CD4-positive, alpha-beta T cell (primary cell): Measurements from ENCODE around the gene MLIP. TPM values are rescaled to one million over a fixed set of nuclear protein-coding genes. Genes with fewer than 3 reads are reported as not detected.

Experiments
- ATAC-seq: fragments of 200-7000 bp; cut with Tn5 transposase; one replicate; pipeline ENCODE4 v1.10.0; 2022; ENCODE audit warnings: mild to moderate bottlenecking; ENCODE audit not compliant: poor library complexity
- CTCF ChIA-PET: fragments of 350-600 bp; sonication (Branson Sonifier 250); formaldehyde crosslinking; loops from one replicate; lab custom pipeline; 2021; ENCODE audit warnings: antibody characterized with exemption, inconsistent platforms; lab: Charles Lee
- POLR2A ChIA-PET: fragments of 350-600 bp; sonication (Branson Sonifier 250); formaldehyde crosslinking; loops from one replicate; lab custom pipeline; 2021; ENCODE audit warnings: antibody characterized with exemption, inconsistent platforms; lab: Charles Lee
- DNase-seq, 14 experiments: peaks; one replicate each; pipeline ENCODE4 v3.0.0-alpha.2; 2013 to 2020; ENCODE audit warnings: mixed read lengths in 2 of 14
- H3K27ac ChIP-seq, 2 donors: one replicate each; pipeline versions ENCODE4 v1.5.1 to v1.7.0; 2013; ENCODE audit warnings: low read length in 2 of 2, low read depth in 1 of 2, mild to moderate bottlenecking in 1 of 2
- H3K27me3 ChIP-seq, 2 experiments: 1 replicate in 1 of 2; 2 replicates in 1 of 2; pipeline versions ENCODE4 v1.6.1 to v1.7.0; 2013; ENCODE audit warnings: low read length in 2 of 2, control low read depth in 1 of 2, mild to moderate bottlenecking in 1 of 2, moderate library complexity in 1 of 2; ENCODE audit not compliant: insufficient read depth in 2 of 2, control insufficient read depth in 1 of 2
- H3K36me3 ChIP-seq: one replicate; pipeline ENCODE4 v1.6.1; 2013; ENCODE audit warnings: low read length, control low read depth; ENCODE audit not compliant: insufficient read depth
- H3K4me1 ChIP-seq: one replicate; pipeline ENCODE4 v1.6.1; 2013; ENCODE audit warnings: low read length, control low read depth; ENCODE audit not compliant: insufficient read depth
- H3K4me3 ChIP-seq: one replicate; pipeline ENCODE4 v1.5.1; 2013; ENCODE audit warnings: mild to moderate bottlenecking, low read length, moderate library complexity
- H3K9me3 ChIP-seq, 2 experiments: 1 replicate in 1 of 2; 2 replicates in 1 of 2; pipeline versions ENCODE4 v1.6.1 to v1.7.0; 2013; ENCODE audit warnings: low read length in 2 of 2, mild to moderate bottlenecking in 2 of 2, control low read depth in 1 of 2, moderate library complexity in 1 of 2; ENCODE audit not compliant: control insufficient read depth in 1 of 2, insufficient read depth in 1 of 2
- H3K27ac Mint-ChIP-seq: one replicate; pipeline ENCODE4 v1.8.0; 2020; ENCODE audit warnings: mixed read lengths
- H3K27me3 Mint-ChIP-seq: one replicate; pipeline ENCODE4 v1.8.0; 2021; ENCODE audit warnings: mixed read lengths
- H3K36me3 Mint-ChIP-seq: one replicate; pipeline ENCODE4 v1.8.0; 2021; ENCODE audit warnings: low read depth, mixed read lengths
- H3K4me1 Mint-ChIP-seq: one replicate; pipeline ENCODE4 v1.8.0; 2021; ENCODE audit warnings: low read depth, mixed read lengths
- H3K4me3 Mint-ChIP-seq: one replicate; pipeline ENCODE4 v1.8.0; 2020; ENCODE audit warnings: mild to moderate bottlenecking, mixed read lengths
- H3K9me3 Mint-ChIP-seq: one replicate; pipeline ENCODE4 v1.8.0; 2020; ENCODE audit warnings: mixed read lengths
- intact Hi-C, 2 experiments: fragments of 100-400 bp; cut with DNase I in 1 of 2; cut with micrococcal nuclease in 1 of 2; formaldehyde crosslinking; loops; one replicate each; pipeline versions ENCODE4 v1.15.1 to v1.9.0; 2023 to 2025; cut with DNase I, micrococcal nuclease
- total RNA-seq, 174 experiments: library from RNA in 2 of 174; stranded (reverse) in 2 of 174; gene quantifications; one replicate each; pipeline ENCODE4 v1.2.3 and lab custom pipeline; 2021 to 2026
- TF ChIP-seq, protein P1 (sequence below): fragments of 200-600 bp; IDR thresholded peaks from one replicate; pipeline ENCODE4 v1.8.0; 2022; ENCODE audit warnings: antibody characterized with exemption, mild to moderate bottlenecking

MLIP gene
- total RNA-seq, 2 experiments from 2014 or later = not detected

DNA sequence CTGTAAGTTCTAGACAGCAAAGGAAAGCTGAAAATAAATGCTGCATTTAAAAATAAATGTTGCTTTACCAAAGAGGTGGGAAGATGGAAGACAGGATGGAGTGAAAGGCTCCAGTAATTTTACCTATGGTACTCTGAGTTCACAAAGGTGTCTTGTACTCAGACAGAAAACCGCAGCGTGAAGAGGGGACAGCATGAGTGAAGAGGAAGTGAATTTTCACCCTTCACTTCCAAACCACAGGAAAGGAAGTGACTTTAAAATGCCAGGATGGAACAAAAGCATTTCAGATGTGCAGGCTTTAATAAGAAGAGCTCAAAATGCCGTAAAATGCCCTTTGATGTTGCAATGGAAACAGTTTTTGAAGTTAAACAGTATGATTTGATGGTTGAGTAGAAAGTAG is 105.8 kb downstream of the MLIP start:
- Histone ChIP-seq H3K9me3 (no peaks in the 10 kb centered on the region), H3K27ac (no peak overlapping the region), H3K4me1 (no peaks in the 10 kb centered on the region), H3K4me3 (no peak overlapping the region), H3K36me3 (no peaks in the 10 kb centered on the region), H3K27me3 (no peaks in the 10 kb centered on the region)
- H3K27ac Mint-ChIP-seq = no peak overlapping the region
- CTCF ChIA-PET = no interaction called here
- no peaks in the 10 kb centered on the region for H3K27me3 Mint-ChIP-seq
- peaks cover 2% of the 10 kb centered on the region for H3K9me3 Mint-ChIP-seq
- no peaks in the 10 kb centered on the region for H3K4me1 Mint-ChIP-seq
- ATAC-seq (no peak), DNase-seq (no peak)
- POLR2A ChIA-PET = no interaction called here
- no peak overlapping the region for H3K4me3 Mint-ChIP-seq
- intact Hi-C loops = no loop called here
- no peaks in the 10 kb centered on the region for H3K36me3 Mint-ChIP-seq
- TF ChIP-seq, protein P1, sequence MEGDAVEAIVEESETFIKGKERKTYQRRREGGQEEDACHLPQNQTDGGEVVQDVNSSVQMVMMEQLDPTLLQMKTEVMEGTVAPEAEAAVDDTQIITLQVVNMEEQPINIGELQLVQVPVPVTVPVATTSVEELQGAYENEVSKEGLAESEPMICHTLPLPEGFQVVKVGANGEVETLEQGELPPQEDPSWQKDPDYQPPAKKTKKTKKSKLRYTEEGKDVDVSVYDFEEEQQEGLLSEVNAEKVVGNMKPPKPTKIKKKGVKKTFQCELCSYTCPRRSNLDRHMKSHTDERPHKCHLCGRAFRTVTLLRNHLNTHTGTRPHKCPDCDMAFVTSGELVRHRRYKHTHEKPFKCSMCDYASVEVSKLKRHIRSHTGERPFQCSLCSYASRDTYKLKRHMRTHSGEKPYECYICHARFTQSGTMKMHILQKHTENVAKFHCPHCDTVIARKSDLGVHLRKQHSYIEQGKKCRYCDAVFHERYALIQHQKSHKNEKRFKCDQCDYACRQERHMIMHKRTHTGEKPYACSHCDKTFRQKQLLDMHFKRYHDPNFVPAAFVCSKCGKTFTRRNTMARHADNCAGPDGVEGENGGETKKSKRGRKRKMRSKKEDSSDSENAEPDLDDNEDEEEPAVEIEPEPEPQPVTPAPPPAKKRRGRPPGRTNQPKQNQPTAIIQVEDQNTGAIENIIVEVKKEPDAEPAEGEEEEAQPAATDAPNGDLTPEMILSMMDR = no peak

DNA sequence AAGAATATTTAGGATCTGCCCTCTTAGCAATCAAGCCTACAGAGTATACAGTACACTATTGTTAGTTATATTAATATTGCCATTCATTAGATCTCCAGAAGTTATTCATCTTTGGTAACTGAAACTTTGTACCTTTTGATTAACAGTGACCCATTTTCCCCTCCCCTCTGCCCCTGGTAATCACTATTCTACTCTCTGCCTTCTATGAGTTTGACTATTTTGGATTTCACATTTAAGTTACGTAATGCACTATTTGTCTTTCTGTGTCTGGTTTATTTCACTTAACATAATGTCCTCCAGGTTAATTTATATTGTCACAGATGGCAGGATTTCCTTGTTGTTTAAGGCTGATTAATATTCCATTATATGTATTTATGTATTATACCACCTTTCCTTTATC is 111.0 kb downstream of the MLIP start:
- H3K27ac Mint-ChIP-seq = no peak overlapping the region
- no peak for DNase-seq
- H3K9me3 ChIP-seq = no peaks in the 10 kb centered on the region
- no peaks in the 10 kb centered on the region for H3K4me1 ChIP-seq
- peaks cover 6% of the 10 kb centered on the region for H3K9me3 Mint-ChIP-seq
- H3K27me3 Mint-ChIP-seq = no peaks in the 10 kb centered on the region
- H3K36me3 Mint-ChIP-seq = no peaks in the 10 kb centered on the region
- no peaks in the 10 kb centered on the region for H3K4me1 Mint-ChIP-seq
- POLR2A ChIA-PET = no interaction called here
- no peaks in the 10 kb centered on the region for H3K27me3 ChIP-seq
- H3K4me3 ChIP-seq = no peak overlapping the region
- TF ChIP-seq, protein P1 = no peak
- no peak overlapping the region for H3K4me3 Mint-ChIP-seq
- intact Hi-C loops = no loop called here
- H3K36me3 ChIP-seq = no peaks in the 10 kb centered on the region
- no peak overlapping the region for H3K27ac ChIP-seq
- CTCF ChIA-PET = no interaction called here
- no peak for ATAC-seq

DNA sequence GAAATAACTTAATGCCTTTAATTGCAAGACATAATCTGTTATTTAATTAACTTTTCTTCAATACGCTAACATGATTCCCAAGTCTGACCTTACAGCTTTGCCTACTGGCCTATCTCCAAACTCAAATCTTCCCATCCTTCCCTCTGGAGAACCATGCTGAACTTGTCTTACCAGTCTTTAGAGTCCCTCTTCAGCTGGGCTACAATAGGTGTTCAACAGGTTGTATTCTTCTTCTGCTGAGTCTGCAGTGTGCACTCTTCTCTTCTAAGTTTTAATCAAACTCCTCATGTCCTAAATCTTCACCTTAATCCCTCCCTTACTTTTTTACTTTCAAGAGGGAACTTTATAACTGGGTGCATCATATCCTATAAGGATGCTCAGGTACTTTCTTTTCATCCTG is 121.5 kb downstream of the MLIP start:
- H3K27ac Mint-ChIP-seq = no peak overlapping the region
- H3K27ac ChIP-seq = no peak overlapping the region
- no peaks in the 10 kb centered on the region for H3K4me1 Mint-ChIP-seq
- H3K9me3 ChIP-seq = no peaks in the 10 kb centered on the region
- H3K4me1 ChIP-seq = no peaks in the 10 kb centered on the region
- no peak overlapping the region for H3K4me3 ChIP-seq
- ATAC-seq (no peak), DNase-seq (no peak)
- H3K27me3 ChIP-seq = no peaks in the 10 kb centered on the region
- TF ChIP-seq, protein P1 = no peak
- no peak overlapping the region for H3K4me3 Mint-ChIP-seq
- POLR2A ChIA-PET = no interaction called here
- intact Hi-C loops = no loop called here
- H3K36me3 Mint-ChIP-seq = no peaks in the 10 kb centered on the region
- H3K27me3 Mint-ChIP-seq = no peaks in the 10 kb centered on the region
- CTCF ChIA-PET = no interaction called here
- H3K36me3 ChIP-seq = no peaks in the 10 kb centered on the region
- H3K9me3 Mint-ChIP-seq = peaks cover 4% of the 10 kb centered on the region
